Left ventricle myocardium inferior (tissue), 1 donor: Measurements from ENCODE around the gene CDC45. TPM values are rescaled to one million over a fixed set of nuclear protein-coding genes. Genes with fewer than 3 reads are reported as not detected.
A peak's percentile ranks its signal among the peaks of the same experiment; 100 is the strongest.

Source experiments
- DNase-seq: peaks from one replicate; pipeline ENCODE4 v3.0.0-alpha.2; 2020
- H3K27ac ChIP-seq: fragments of 200-600 bp; replicated peaks from 2 replicates; pipeline ENCODE4 v1.8.0; 2021
- H3K27me3 ChIP-seq: fragments of 200-600 bp; 2 replicates; pipeline ENCODE4 v1.8.0; 2021; ENCODE audit warnings: low read depth
- H3K36me3 ChIP-seq: fragments of 200-600 bp; 2 replicates; pipeline ENCODE4 v1.8.0; 2021
- H3K4me1 ChIP-seq: fragments of 200-600 bp; 2 replicates; pipeline ENCODE4 v1.8.0; 2021
- H3K4me3 ChIP-seq: fragments of 200-600 bp; 2 replicates; pipeline ENCODE4 v1.8.0; 2021; ENCODE audit warnings: mild to moderate bottlenecking, moderate library complexity
- H3K9me3 ChIP-seq: fragments of 200-600 bp; replicated peaks from 2 replicates; pipeline ENCODE4 v1.8.0; 2021
- intact Hi-C: fragments of 100-400 bp; cut with micrococcal nuclease; formaldehyde crosslinking; loops from one replicate; pipeline ENCODE4 v1.11.0; 2022
- total RNA-seq: library from RNA; stranded (reverse); fragmentation: NEBNext Ultra II Directional; extraction: Animal tissue kit (Norgen Biotek cat#: 25700); gene quantifications from one replicate; pipeline ENCODE4 v1.2.1, GENCODE V29; 2021
- TF ChIP-seq, protein P1 (sequence below): fragments of 200-600 bp; IDR thresholded peaks from 2 replicates; pipeline ENCODE4 v1.8.0; 2021; ENCODE audit warnings: antibody characterized with exemption, mild to moderate bottlenecking, borderline replicate concordance
- donor health status: DM: no; HTN: yes; CAD: no; lungs with severe emphysema.

CDC45 gene
- total RNA-seq, 1 donor from 2014 or later, result 0.77 TPM

DNA sequence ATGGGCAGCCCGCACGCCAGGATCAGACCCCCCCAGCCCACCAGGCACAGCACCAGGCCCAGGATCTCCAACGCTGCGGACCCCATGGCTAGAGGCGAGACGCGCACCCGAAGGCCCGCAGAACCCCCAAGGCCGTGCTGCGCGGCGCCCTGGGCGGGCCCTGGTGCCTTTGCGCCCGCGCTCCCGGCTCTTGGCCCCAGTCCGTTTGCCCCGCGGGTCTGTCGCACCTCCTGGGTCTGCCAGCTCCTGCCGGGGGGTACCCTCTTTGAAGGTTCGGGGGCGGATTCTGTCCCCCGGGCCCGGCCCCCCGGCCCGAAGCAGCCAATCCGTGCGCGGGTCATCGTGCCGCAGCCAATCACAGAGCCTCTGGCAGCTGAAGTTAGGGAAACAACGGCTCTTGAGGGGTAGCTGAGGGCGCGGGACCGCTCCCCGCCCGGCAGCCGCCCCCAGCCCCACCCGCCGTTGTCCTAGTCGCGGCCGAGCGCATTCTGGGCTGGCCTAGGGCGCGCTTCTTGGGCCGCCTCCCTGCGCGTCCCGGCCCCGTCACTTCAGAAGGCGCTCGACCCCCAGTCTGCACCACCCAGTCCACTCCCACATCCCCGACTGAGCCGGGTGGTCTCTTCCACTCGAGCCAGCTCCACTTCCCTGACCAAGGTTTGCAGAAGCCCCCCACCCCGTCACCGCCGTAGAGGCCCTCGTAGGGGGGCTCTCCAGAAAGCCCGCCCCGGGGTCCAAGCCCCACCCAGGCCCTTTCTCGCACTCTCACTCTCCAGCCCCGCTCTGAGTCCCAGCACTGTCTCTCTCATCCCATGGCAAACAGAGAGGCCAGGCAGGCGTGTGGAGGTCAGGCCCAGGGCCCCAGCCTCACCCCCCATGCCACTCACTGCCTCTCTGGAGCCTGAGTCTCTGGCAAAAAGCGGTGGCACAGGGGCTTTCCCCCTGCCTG, 44.7 kb downstream of the CDC45 start, which contains the start of gene CLDN5:
TSS of gene CLDN5 (minus strand) at position 241 of the 946 bp plus-strand sequence. CDS start at position 86, 155 bp downstream.
- peaks cover 67% of the 10 kb centered on the region for H3K4me1 ChIP-seq
- TF ChIP-seq, protein P1, sequence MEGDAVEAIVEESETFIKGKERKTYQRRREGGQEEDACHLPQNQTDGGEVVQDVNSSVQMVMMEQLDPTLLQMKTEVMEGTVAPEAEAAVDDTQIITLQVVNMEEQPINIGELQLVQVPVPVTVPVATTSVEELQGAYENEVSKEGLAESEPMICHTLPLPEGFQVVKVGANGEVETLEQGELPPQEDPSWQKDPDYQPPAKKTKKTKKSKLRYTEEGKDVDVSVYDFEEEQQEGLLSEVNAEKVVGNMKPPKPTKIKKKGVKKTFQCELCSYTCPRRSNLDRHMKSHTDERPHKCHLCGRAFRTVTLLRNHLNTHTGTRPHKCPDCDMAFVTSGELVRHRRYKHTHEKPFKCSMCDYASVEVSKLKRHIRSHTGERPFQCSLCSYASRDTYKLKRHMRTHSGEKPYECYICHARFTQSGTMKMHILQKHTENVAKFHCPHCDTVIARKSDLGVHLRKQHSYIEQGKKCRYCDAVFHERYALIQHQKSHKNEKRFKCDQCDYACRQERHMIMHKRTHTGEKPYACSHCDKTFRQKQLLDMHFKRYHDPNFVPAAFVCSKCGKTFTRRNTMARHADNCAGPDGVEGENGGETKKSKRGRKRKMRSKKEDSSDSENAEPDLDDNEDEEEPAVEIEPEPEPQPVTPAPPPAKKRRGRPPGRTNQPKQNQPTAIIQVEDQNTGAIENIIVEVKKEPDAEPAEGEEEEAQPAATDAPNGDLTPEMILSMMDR, result no peak
- no peaks in the 10 kb centered on the region for H3K36me3 ChIP-seq
- peak within 1 kb of the TSS; percentile 95 for H3K27ac ChIP-seq
- H3K4me3 ChIP-seq, result peak within 1 kb of the TSS; percentile 73
- intact Hi-C loops, result no loop called here
- no peaks in the 10 kb centered on the region for H3K9me3 ChIP-seq
- H3K27me3 ChIP-seq, result peaks cover 35% of the 10 kb centered on the region
- peak; percentile 61 for DNase-seq

DNA sequence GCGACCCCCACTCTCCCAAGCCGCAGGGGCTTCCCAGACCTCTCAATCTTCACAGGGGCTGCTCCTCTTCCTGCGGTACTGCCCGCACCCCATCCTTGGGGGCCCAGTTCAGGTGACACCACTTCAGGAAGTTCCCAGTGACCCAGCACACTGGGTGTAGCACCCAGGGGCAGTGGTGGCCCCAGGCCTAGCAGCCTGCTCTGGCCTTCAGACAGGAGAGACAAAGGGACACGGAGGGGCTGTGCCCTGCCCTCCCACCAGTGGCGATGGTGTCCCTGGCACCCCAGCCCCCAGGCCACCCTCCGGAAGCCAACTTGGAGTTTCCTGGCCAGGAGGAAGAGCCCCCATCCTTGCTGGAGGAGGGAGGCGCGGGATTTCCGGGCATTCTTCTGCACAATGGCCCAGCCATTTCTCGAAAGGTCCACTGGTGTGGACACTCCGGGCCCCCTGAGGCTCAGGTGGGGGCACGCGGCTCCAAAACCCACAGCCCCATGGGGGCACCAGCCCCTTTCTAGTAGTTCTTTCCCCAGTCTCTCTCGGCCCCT, 45.5 kb downstream of the CDC45 start:
- intact Hi-C loops, result no loop called here
- H3K27ac ChIP-seq, result peak overlapping the region; percentile 95
- TF ChIP-seq, protein P1, result no peak
- H3K36me3 ChIP-seq, result no peaks in the 10 kb centered on the region
- peak; percentile 33 for DNase-seq
- H3K4me3 ChIP-seq, result peak overlapping the region; percentile 73
- H3K4me1 ChIP-seq, result peaks cover 67% of the 10 kb centered on the region
- H3K27me3 ChIP-seq, result peaks cover 35% of the 10 kb centered on the region
- H3K9me3 ChIP-seq, result no peaks in the 10 kb centered on the region

DNA sequence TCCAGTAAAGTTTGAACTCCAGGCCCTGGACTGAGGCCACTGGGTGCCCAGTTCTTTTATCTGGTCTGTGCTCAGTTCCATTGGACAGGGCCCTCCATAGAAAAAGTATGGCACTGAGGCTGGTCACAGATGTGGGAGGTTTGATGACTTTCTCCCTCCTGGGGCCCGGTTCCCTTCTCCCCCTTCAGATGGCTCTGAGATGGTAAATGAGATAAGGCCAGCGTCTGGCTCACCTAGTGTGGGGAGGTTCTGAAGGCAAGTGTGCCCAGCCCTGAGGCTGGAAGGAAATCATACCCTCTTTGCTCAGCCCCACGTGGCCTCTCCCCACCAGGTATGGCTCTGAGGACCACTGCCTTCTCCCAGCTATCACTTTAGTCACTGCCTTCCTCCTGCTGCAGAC, 45.9 kb downstream of the CDC45 start:
- H3K4me1 ChIP-seq, result peaks cover 67% of the 10 kb centered on the region
- intact Hi-C loops, result no loop called here
- H3K27ac ChIP-seq, result peak overlapping the region; percentile 95
- TF ChIP-seq, protein P1, result no peak
- DNase-seq, result no peak
- no peaks in the 10 kb centered on the region for H3K36me3 ChIP-seq
- peaks cover 35% of the 10 kb centered on the region for H3K27me3 ChIP-seq
- no peak overlapping the region for H3K4me3 ChIP-seq
- no peaks in the 10 kb centered on the region for H3K9me3 ChIP-seq

DNA sequence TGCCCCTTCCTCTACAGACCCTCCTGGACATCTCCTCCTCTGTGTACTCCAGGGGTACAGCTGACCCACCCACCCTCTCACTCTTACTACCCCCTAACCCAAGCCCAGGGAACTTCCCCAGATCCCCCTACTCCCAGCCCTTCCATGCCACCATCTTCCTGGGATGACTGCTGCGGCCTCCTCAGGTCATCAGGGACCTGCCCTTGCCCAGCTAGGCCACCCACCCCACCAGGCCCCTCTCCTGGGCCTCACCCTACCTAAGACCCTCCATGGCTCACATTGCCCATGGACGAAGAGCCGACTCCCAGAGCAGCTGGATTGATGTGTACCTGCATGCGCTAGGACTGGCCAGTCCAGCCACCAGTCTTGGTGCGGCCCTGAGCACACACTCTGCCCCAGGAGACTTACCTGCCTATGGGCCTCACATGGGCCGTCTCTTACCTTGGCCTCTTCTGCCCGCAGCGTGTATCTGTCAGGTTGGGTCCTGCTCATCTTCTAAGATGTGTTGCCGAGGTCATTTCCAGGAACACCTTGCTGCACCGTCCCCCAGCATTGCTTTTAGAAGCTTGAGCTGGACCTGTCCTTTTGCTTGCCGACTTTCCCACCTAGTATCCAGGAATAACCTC, 46.5 kb downstream of the CDC45 start:
- no peaks in the 10 kb centered on the region for H3K36me3 ChIP-seq
- no peaks in the 10 kb centered on the region for H3K9me3 ChIP-seq
- peaks cover 35% of the 10 kb centered on the region for H3K27me3 ChIP-seq
- TF ChIP-seq, protein P1, result no peak
- DNase-seq, result no peak
- H3K4me1 ChIP-seq, result peaks cover 67% of the 10 kb centered on the region
- H3K4me3 ChIP-seq, result no peak overlapping the region
- peak overlapping the region; percentile 95 for H3K27ac ChIP-seq
- intact Hi-C loops, result no loop called here

DNA sequence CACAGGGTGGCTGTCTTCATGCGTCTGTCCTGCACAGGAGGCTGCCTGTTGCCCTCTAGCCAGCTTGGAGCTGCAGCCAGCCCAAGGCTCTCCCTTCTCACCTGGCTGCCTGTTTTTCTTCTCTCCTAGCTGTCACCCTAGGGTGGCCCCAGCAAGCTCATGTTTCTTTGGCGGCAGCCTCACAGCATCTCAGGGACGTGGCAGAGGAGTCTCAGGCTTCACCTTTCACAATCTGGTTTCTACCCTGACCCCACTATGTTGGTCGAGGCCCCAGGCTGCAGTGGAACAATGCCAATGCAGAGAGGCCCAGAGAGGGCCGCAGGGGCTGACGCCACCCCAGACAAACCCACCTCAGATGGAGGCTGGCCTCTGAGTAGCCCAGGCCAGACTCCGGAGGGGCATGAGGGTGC, 47.0 kb downstream of the CDC45 start:
- TF ChIP-seq, protein P1, result no peak
- no peak for DNase-seq
- peaks cover 35% of the 10 kb centered on the region for H3K27me3 ChIP-seq
- peaks cover 64% of the 10 kb centered on the region for H3K4me1 ChIP-seq
- H3K9me3 ChIP-seq, result no peaks in the 10 kb centered on the region
- intact Hi-C loops, result no loop called here
- H3K36me3 ChIP-seq, result no peaks in the 10 kb centered on the region
- no peak overlapping the region for H3K4me3 ChIP-seq
- peak overlapping the region; percentile 95 for H3K27ac ChIP-seq
